HG02623 (cell line): Measurements from ENCODE around the gene NAA38.

ENCODE experiments used
- ATAC-seq: cut with Tn5 transposase; IDR thresholded peaks from one replicate; pipeline ENCODE4 v1.9.1; 2021; ENCODE audit warnings: moderate library complexity; ENCODE audit not compliant: unreplicated experiment

NAA38 gene

GRCh38 chr17:7841915-7842379 lies 15.4 kb downstream of the NAA38 start:
- peak; percentile 23 for ATAC-seq

- no peak for ATAC-seq
These were observed 15.9 kb downstream of the NAA38 start for GRCh38 chr17:7841396-7841914.

- ATAC-seq = no peak
These were observed 16.5 kb downstream of the NAA38 start for GRCh38 chr17:7840875-7841274.

- ATAC-seq = no peak
These were observed 16.9 kb downstream of the NAA38 start for GRCh38 chr17:7840441-7840840.

- no peak for ATAC-seq
These were observed 17.5 kb downstream of the NAA38 start for GRCh38 chr17:7839876-7840261.

GRCh38 chr17:7839190-7839875 lies 18.0 kb downstream of the NAA38 start:
- ATAC-seq = no peak

- ATAC-seq = no peak
These were observed 19.0 kb downstream of the NAA38 start for GRCh38 chr17:7838090-7839075.

GRCh38 chr17:7837408-7838088 lies 19.8 kb downstream of the NAA38 start:
- ATAC-seq = no peak

GRCh38 chr17:7836596-7837407 lies 20.6 kb downstream of the NAA38 start:
- ATAC-seq = no peak

- peak; percentile 21 for ATAC-seq
These were observed 21.4 kb downstream of the NAA38 start for GRCh38 chr17:7835814-7836595.

- ATAC-seq = peak; percentile 54
These were observed 22.2 kb downstream of the NAA38 start for GRCh38 chr17:7834957-7835813.

- no peak for ATAC-seq
These were observed 22.8 kb downstream of the NAA38 start for GRCh38 chr17:7834542-7834956.

GRCh38 chr17:7833795-7834541 lies 23.4 kb downstream of the NAA38 start, which contains the start of gene KDM6B:
TSS of gene KDM6B (plus strand) at chr17:7834217. CDS start at chr17:7845555, 11,338 bp downstream.
- ATAC-seq = peak; percentile 42

- no peak for ATAC-seq
These were observed 24.2 kb downstream of the NAA38 start for GRCh38 chr17:7833011-7833794.

- no peak for ATAC-seq
These were observed 24.9 kb downstream of the NAA38 start for GRCh38 chr17:7832431-7832830.

- ATAC-seq = no peak
These were observed 26.1 kb downstream of the NAA38 start for GRCh38 chr17:7831233-7831632.

GRCh38 chr17:7830616-7831015 lies 26.7 kb downstream of the NAA38 start:
- ATAC-seq = no peak
